ENCODE results near the gene ARHGEF11.

ARHGEF11 gene

GRCh38 chr1:157033357-157033876, 12.1 kb downstream of the ARHGEF11 start:
- Histone ChIP-seq H3K36me3 (ENCODE audit: control insufficient read depth, insufficient read depth, low read length) (no peaks in the 10 kb centered on the region), H3K4me3 (replicated peaks; ENCODE audit: low read depth, low read length) (no peak overlapping the region), H3K27me3 (replicated peaks; ENCODE audit: control insufficient read depth, insufficient read depth, low read length) (no peaks in the 10 kb centered on the region)
- no peak for DNase-seq (ENCODE audit: extremely low read depth, insufficient read length)
- TF ChIP-seq CTCF (IDR thresholded peaks at IDR 0.05; ENCODE audit: insufficient read depth, low read length, poor library complexity, severe bottlenecking) = no peak

GRCh38 chr1:157032303-157032702, 13.2 kb downstream of the ARHGEF11 start:
- no peaks in the 10 kb centered on the region for H3K27me3 ChIP-seq (replicated peaks; ENCODE audit: control insufficient read depth, insufficient read depth, low read length)
- DNase-seq (ENCODE audit: extremely low read depth, insufficient read length) = no peak
- no peak overlapping the region for H3K4me3 ChIP-seq (replicated peaks; ENCODE audit: low read depth, low read length)
- no peak for TF ChIP-seq CTCF (IDR thresholded peaks at IDR 0.05; ENCODE audit: insufficient read depth, low read length, poor library complexity, severe bottlenecking)
- no peaks in the 10 kb centered on the region for H3K36me3 ChIP-seq (ENCODE audit: control insufficient read depth, insufficient read depth, low read length)

GRCh38 chr1:157030728-157031127, 14.8 kb downstream of the ARHGEF11 start:
- Histone ChIP-seq H3K4me3 (replicated peaks; ENCODE audit: low read depth, low read length) (no peak overlapping the region), H3K36me3 (ENCODE audit: control insufficient read depth, insufficient read depth, low read length) (no peaks in the 10 kb centered on the region), H3K27me3 (replicated peaks; ENCODE audit: control insufficient read depth, insufficient read depth, low read length) (no peaks in the 10 kb centered on the region)
- TF ChIP-seq CTCF (IDR thresholded peaks at IDR 0.05; ENCODE audit: insufficient read depth, low read length, poor library complexity, severe bottlenecking) = no peak
- DNase-seq (ENCODE audit: extremely low read depth, insufficient read length) = no peak

GRCh38 chr1:157028674-157029073, 16.9 kb downstream of the ARHGEF11 start:
- no peak for TF ChIP-seq CTCF (IDR thresholded peaks at IDR 0.05; ENCODE audit: insufficient read depth, low read length, poor library complexity, severe bottlenecking)
- H3K4me3 ChIP-seq (replicated peaks; ENCODE audit: low read depth, low read length) = no peak overlapping the region
- no peak for DNase-seq (ENCODE audit: extremely low read depth, insufficient read length)
- H3K36me3 ChIP-seq (ENCODE audit: control insufficient read depth, insufficient read depth, low read length) = no peaks in the 10 kb centered on the region
- no peaks in the 10 kb centered on the region for H3K27me3 ChIP-seq (replicated peaks; ENCODE audit: control insufficient read depth, insufficient read depth, low read length)

GRCh38 chr1:157025856-157026255, 19.7 kb downstream of the ARHGEF11 start:
- no peak for DNase-seq (ENCODE audit: extremely low read depth, insufficient read length)
- Histone ChIP-seq H3K4me3 (replicated peaks; ENCODE audit: low read depth, low read length) (no peak overlapping the region), H3K36me3 (ENCODE audit: control insufficient read depth, insufficient read depth, low read length) (no peaks in the 10 kb centered on the region), H3K27me3 (replicated peaks; ENCODE audit: control insufficient read depth, insufficient read depth, low read length) (no peaks in the 10 kb centered on the region)
- no peak for TF ChIP-seq CTCF (IDR thresholded peaks at IDR 0.05; ENCODE audit: insufficient read depth, low read length, poor library complexity, severe bottlenecking)

GRCh38 chr1:157025385-157025784, 20.2 kb downstream of the ARHGEF11 start:
- TF ChIP-seq CTCF (IDR thresholded peaks at IDR 0.05; ENCODE audit: insufficient read depth, low read length, poor library complexity, severe bottlenecking) = no peak
- no peaks in the 10 kb centered on the region for H3K36me3 ChIP-seq (ENCODE audit: control insufficient read depth, insufficient read depth, low read length)
- no peaks in the 10 kb centered on the region for H3K27me3 ChIP-seq (replicated peaks; ENCODE audit: control insufficient read depth, insufficient read depth, low read length)
- no peak for DNase-seq (ENCODE audit: extremely low read depth, insufficient read length)
- H3K4me3 ChIP-seq (replicated peaks; ENCODE audit: low read depth, low read length) = no peak overlapping the region

All from GM06990 (cell line).